GM18861 (cell line): ENCODE measurements around the gene ZNF407.

Experiments
- ATAC-seq: cut with Tn5 transposase; IDR thresholded peaks from one replicate; pipeline ENCODE4 v1.9.1; 2021; ENCODE audit not compliant: unreplicated experiment

The ZNF407 gene

DNA sequence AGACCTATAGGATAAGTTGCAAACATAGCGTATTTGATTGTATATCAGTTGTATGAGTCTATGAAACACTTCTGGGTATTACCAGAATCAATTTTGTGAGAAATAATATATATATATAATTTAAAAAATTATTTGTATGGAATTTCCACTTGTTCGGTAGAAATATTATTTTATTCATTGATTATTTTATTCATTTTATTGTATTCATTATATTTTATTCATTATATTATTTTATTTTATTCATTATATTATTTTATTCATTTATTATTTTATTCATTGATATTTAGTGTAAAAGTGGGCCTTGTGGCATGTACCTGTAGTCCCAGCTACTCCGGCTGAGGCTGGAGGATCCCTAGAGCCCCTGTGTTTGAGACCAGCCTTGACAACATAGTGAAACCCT, 268.9 kb downstream of the ZNF407 start:
- ATAC-seq = no peak

DNA sequence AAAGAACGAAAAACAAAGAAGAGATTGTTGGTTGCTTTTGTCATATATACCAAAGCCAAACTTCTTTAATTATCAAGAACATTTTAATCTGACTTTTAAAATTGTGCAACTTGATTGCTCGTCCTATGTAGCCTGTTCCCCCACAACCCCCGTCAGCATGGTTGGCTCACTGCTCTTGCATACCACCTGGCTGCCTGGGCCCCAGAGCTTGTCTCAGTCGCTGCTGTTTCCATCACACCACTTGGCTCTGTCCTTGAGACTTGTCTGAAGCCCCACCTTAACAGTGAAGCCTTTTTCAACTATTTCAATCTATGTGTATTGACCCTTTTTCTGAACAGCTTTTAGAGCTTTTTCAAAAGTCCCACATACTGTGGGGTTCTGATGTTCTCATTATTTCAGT, 270.8 kb downstream of the ZNF407 start:
- ATAC-seq = no peak

DNA sequence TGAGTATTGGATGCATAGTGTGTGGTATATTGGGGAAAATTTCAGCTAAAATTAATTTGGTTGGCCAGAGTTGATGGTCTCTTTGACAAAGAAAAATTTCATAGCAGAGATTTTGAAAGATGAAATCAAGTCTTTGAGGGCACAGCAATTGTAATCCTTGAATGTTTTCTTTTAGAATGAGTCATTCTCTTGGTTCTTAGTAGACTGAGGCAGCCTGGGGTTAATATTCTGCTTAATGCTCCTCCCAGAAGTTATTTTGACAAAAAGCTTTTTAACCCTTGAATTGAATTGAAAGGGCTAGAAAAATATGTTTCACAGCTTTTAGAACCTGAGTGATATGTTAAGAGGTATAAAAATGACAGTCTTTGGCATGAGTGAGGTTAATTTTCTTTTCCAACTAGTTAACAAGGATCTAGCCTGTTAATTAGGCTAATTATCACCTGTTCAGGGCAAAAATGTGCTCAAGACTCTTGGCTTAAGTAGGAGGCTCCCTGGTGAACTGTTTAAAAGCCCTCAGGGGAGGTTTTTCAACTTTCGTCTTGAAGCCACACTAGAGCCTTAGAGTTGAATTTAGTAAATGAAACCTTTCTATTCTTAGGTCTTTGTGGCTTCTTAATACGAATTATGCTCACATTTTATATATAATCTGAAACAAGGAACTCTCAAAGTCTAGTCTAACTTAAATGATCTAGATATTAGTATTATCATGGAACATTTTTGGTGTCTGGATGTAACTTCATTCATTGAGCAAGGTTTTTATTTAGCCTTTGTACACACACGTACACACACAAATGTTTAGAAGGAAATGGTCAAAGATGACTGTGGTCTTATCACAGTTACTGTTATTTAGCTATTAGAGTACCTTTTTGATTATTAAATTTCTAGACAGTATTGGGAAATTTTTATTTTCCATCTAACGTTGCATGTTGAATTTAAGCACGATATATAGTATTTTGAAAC, 272.5 kb downstream of the ZNF407 start:
- ATAC-seq = peak; percentile 90

GRCh38 chr18:74870950-74871349, 273.3 kb downstream of the ZNF407 start:
- no peak for ATAC-seq

GRCh38 chr18:74873629-74874028, 276.0 kb downstream of the ZNF407 start:
- no peak for ATAC-seq

DNA sequence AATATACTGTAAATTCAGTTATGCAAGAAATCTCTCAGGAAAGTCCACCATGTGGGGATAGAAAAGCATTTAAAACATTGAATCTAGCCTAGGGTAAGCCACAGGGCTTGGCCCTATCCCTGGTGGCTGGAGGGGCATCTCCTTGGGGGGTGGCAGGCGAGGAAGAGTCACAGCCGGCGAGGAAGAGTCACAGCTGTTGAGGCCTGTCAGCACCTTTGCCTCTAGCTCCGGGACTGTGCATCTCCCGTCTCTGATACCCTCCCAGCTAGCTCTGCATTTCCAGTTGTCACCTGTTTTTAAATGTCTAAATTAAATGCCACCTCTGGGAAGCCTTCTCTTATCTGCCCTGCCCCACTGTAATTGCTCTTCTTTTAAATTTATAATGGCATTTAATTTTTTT, 276.7 kb downstream of the ZNF407 start:
- no peak for ATAC-seq

- ATAC-seq = no peak
These were observed 279.1 kb downstream of the ZNF407 start for GRCh38 chr18:74876630-74877243.

DNA sequence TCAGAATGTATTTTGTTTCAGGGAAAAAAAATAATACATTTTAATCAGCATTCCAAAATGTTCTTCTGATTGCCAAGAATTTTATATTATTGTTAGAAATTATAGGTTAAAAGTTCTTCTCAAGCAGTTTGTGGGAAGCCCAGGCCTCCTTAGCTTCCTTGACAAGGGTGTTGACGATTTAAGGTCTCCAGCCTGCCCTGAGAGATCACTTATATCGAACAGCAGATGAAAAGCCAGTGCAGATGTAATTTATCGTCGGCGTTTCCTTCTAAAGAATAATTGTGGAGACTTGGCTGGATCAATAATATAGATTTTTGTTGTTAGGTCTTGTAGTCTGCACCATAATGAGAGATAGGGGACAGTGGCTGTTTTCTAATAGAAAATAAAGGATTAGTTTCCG, 280.6 kb downstream of the ZNF407 start:
- no peak for ATAC-seq

GRCh38 chr18:74880706-74881278, 283.1 kb downstream of the ZNF407 start:
- ATAC-seq = no peak

DNA sequence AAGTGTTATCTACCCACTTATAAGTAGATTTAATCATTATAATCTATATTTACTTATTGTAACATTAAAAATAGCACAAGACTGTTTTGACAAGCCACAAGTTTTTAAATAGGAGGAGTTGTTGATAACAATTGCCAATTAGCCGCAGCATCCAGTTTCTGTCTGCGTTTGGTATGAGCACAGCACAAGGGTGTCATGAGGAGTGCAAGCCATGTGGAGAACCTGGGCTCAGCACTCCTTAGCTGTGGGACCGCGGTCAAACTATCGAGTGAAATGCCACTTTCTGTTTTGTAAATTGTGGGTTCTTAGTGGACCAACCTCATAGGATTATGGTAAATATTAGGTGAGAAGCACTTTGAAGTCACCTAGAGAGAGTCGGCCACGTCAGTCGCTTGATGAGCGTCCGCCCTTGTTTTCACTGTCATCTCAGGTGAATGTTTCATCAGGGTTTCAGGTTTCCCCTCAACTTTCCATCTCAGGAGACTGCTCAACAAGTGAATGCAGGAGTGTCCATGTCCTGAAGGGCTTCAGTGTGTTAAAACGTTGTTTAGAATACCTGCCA, 294.5 kb downstream of the ZNF407 start:
- no peak for ATAC-seq

DNA sequence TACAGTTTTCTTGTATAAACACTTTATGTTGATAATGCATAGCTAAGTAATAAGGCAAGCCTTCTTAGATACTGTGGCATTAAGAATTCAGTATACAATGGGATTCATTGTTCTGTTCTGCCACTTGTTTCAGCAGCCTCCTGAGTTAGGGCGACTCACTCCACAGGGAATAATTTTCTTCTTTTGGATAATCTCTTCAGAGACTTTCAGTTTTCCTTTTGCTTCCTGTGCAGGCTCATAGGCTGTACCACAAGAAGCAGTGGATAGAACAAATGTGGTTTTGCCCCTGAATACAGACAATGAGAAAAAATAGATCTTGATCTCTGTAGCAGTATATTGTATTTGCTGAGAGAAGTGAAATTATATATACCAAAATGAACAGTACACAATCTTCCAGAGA, 298.0 kb downstream of the ZNF407 start:
- no peak for ATAC-seq

GRCh38 chr18:74896390-74896991, 298.8 kb downstream of the ZNF407 start:
- ATAC-seq = peak; percentile 75

DNA sequence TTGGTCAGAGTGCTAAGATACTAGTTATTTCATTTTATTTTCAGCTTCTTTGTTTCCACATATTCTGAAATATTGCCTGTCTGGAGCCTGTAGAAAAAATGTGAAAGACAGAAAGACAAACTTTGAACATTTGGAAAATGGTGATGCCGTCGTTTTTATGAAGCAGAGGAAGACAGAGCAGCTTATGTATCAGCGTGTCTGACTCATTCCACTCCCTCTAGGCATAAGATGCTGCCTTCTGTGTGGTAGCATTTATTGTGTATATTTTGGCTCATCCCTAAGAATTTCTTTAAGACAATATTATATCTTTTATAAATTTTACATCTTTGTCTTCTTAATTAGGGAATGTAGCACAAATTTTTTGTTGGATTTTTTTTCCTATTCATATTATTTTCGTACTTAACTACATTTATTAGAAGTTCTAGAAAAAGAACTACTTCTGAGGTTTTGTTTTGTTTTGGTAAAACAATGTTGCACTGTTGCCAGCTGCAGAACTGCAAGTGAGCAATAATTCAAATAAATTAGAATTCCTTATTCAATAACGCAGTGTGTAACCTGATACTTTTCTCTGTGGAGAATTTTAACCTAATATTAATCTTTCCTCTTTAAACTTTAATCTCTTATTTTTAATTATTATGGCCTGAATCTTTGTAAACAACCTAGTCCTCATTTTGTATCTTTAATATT, 300.4 kb downstream of the ZNF407 start:
- no peak for ATAC-seq

- no peak for ATAC-seq
These were observed 301.3 kb downstream of the ZNF407 start for GRCh38 chr18:74898965-74899364.

GRCh38 chr18:74899554-74899953, 301.9 kb downstream of the ZNF407 start:
- ATAC-seq = no peak

DNA sequence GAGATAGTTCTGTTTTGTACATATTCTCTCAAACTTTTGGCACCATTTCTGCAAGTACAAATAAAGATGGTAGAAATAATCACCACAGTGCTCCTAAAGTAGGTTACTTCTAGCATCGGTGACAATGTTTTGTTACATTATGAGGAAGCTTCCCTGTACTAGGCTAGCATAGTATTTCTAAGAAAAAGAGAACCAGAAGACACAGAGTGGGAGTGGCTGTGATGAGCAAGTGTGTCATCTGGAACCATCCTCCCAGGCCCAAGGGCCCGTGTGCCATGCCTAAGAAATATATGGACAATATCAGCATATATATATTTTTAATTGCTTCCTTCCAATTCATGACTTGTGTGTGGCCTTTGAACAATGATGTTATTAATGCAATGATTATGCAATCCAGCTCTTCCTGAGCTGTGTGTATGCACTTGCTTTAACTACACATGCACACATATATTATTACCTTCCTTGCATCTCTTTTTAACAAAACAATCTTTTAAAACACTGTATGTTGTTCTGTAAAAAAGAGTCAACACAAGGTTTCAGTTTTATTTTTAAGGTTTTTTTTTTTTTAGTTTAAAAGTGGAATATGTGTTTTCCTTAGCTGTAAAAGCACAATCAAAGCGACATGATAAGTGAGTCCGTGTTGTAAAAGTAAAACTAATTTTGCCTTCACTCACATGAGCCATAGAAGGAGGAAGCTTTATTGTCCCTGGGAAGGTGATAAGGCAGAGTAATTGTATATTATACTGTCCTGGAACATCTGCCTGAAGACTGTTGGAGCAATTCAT, 303.9 kb downstream of the ZNF407 start:
- no peak for ATAC-seq

- ATAC-seq = no peak
These were observed 304.4 kb downstream of the ZNF407 start for GRCh38 chr18:74902147-74902455.

DNA sequence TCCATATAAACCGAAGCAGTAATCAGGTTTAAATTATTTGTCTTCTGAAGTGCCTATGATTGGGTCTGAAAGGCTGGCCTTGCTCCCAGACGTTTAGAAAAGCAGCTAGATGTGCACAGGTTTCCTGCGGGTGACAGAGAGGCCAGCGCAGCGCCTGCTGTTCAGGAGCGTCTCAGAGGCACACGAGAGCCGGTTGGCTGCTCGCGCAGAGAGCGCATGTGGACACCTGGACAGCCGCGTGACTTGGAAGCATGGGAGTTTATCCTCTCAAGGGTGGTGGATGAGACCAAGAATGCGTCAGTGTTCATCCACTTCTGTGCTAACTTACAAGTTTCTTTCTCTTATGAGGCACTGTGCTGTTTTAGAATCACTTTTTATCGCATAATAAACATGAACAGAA, 307.6 kb downstream of the ZNF407 start:
- ATAC-seq = no peak

DNA sequence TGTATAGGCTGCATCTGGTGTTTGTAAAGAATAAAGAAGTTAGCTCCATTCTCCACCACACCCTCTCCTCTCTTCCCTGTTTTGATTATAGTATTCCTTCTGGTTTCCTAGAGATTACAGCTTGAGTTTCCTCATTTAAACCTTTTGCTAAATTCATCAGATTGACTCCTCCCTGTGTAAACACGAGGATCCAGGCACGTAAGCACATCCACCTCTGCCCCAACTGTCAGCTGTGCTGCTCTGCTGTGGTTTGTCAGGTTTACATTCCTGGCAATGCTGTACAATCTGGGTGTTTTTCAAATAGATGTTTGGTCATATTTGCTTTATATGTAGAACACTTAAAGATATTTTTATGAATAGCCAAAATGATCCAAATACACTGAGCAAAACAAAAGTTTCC, 308.5 kb downstream of the ZNF407 start:
- no peak for ATAC-seq

- ATAC-seq = no peak
These were observed 316.5 kb downstream of the ZNF407 start for GRCh38 chr18:74914052-74914591.
